BJ (cell line): ENCODE results near the gene RPS6KA2. TPM values are rescaled to one million over a fixed set of nuclear protein-coding genes. Genes with fewer than 3 reads are reported as not detected.
"Not testable (repeated sequence)": the region's sequence is repeated elsewhere in the genome, so short reads cannot be mapped to it uniquely, and the experiment has no call there.

Experiments used
- CTCF ChIA-PET: fragments of 350-600 bp; formaldehyde crosslinking; extraction: SDS; loops from one replicate; lab custom pipeline; 2021; ENCODE audit warnings: antibody characterized with exemption, inconsistent platforms; lab: Yijun Ruan, JAX
- POLR2A ChIA-PET: fragments of 300-600 bp; sonication (Branson Sonifier 250); formaldehyde crosslinking; extraction: SDS; loops from one replicate; lab custom pipeline; 2021; ENCODE audit warnings: antibody characterized with exemption; lab: Charles Lee
- DNase-seq: peaks from one replicate; pipeline ENCODE4 v3.0.0-alpha.2; 2011; ENCODE audit warnings: low read depth
- H3K27me3 ChIP-seq: 2 replicates; pipeline ENCODE4 v1.6.0; 2011; ENCODE audit warnings: low read length; ENCODE audit not compliant: control insufficient read depth, insufficient read depth
- H3K36me3 ChIP-seq: 2 replicates; pipeline ENCODE4 v1.5.1; 2011; ENCODE audit warnings: low read length; ENCODE audit not compliant: control insufficient read depth, insufficient read depth
- H3K4me3 ChIP-seq: 2 replicates; pipeline ENCODE4 v1.5.1; 2011; ENCODE audit warnings: low read depth, mild to moderate bottlenecking, control low read depth, low read length
- polyA plus RNA-seq: library from polyadenylated mRNA; depleted of rRNA; stranded (reverse); fragments of >200 nt; gene quantifications from 2 replicates; pipeline ENCODE4 v1.2.3, GENCODE V29; 2011
- TF ChIP-seq, protein P1 (sequence below): IDR thresholded peaks from 2 replicates; pipeline ENCODE4 v1.5.1; 2011; ENCODE audit warnings: low read depth, mild to moderate bottlenecking, control low read depth, inconsistent platforms, low read length, moderate library complexity; ENCODE audit not compliant: insufficient read depth

RPS6KA2 gene
- polyA plus RNA-seq, 1 experiment = 80.8 TPM

DNA sequence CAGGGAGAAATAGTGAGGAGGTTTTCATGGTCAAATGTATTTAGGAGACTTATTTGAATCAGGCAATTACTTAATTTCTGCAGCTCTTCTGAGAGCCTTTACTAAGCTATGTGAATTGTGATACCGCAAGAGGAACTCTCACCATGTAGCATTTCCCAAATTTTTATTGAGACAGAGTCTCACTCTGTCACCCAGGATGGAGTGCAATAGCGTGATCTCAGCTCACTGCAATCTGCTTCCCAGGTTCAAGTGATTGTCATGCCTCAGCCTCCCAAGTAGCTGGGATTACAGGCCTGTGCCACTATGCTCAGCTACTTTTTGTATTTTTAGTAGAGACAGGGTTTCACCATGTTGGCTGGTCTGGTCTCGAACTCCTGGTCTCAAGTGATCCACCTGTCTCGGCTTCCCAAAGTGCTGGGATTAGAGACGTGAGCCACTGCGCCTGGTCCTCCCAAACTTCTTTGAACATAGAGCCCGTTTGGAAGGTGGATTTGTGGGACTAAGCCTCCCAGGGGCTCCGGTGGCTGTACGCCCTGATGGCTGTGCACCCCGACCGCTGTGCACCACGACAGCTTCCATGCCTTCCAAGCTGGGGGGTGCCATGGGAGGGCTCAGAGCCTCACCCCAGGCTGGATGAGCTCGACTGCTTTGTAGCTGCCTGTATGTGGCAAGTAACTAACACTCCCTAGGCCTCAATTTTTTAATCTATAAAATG lies 238.6 kb downstream of the RPS6KA2 start:
- POLR2A ChIA-PET = no interaction called here
- Histone ChIP-seq H3K27me3 (no peaks in the 10 kb centered on the region; the same call in 1 of the 2 replicates), H3K36me3 (no peaks in the 10 kb centered on the region), H3K4me3 (no peak overlapping the region)
- CTCF ChIA-PET = interaction anchor here (1.8 to 4.3 kb wide), 2 partner anchors 12 to 75 kb away, joined by 4 to 22 read pairs; no protein-coding TSS in a partner anchor
- no peak for DNase-seq
- TF ChIP-seq, protein P1, sequence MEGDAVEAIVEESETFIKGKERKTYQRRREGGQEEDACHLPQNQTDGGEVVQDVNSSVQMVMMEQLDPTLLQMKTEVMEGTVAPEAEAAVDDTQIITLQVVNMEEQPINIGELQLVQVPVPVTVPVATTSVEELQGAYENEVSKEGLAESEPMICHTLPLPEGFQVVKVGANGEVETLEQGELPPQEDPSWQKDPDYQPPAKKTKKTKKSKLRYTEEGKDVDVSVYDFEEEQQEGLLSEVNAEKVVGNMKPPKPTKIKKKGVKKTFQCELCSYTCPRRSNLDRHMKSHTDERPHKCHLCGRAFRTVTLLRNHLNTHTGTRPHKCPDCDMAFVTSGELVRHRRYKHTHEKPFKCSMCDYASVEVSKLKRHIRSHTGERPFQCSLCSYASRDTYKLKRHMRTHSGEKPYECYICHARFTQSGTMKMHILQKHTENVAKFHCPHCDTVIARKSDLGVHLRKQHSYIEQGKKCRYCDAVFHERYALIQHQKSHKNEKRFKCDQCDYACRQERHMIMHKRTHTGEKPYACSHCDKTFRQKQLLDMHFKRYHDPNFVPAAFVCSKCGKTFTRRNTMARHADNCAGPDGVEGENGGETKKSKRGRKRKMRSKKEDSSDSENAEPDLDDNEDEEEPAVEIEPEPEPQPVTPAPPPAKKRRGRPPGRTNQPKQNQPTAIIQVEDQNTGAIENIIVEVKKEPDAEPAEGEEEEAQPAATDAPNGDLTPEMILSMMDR = no peak

DNA sequence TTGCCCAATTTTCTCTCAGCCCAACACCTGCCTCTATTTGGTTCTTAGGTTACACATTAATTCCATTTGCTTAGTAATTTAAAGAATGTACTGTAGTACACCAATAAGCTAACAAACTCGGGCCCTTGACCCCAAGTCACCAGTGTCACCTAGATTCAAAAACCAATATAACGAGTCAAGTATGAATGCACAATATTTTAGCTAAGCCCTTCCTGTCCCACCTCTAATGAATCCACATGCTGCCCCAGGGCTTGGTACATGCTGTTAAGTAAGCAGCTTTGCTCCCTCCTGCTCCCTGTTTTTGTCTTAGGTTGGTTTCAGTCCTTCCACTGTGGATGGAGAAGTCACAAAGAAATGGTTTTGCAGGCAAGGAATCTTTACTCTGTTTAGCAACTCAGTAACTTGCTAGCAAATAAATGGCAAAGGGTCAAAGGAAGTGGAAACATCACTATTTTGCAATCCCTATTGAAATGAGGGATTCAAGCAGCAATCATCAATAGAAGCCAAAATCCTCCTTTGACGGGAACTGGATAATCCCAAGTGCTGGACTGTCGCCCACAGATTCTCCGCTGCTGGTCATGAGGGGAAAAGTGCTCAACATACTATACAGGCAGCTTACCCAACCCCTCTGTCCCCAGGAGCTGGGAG lies 239.3 kb downstream of the RPS6KA2 start:
- ChIA-PET CTCF (interaction anchor here (1.8 to 4.3 kb wide), 2 partner anchors 12 to 75 kb away, joined by 4 to 22 read pairs; no protein-coding TSS in a partner anchor), POLR2A (no interaction called here)
- H3K36me3 ChIP-seq = no peaks in the 10 kb centered on the region
- H3K4me3 ChIP-seq = no peak overlapping the region
- no peaks in the 10 kb centered on the region; the same call in 1 of the 2 replicates for H3K27me3 ChIP-seq
- TF ChIP-seq, protein P1 = no peak
- DNase-seq = no peak

DNA sequence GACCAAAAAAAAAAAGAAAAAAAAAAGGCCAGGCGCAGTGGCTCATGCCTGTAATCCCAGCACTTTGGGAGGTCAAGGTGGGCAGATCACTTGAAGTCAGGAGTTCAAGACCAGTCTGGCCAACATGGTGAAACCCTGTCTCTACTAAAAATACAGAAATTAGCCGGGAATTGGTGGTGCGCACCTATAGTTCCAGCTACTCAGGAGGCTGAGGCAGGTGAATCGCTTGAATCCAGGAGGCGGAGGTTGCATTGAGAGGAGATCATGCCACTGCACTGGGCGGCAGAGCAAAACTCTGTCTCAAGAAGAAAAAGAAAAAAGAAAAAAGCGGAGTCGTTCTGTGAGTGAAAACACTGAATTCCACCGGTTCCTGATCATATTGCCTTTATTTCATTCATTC lies 240.0 kb downstream of the RPS6KA2 start:
- DNase-seq, H3K36me3 ChIP-seq, POLR2A ChIA-PET, H3K4me3 ChIP-seq, H3K27me3 ChIP-seq: not testable (repeated sequence)
- CTCF ChIA-PET = interaction anchor here (4.3 kb wide), 1 partner anchor 13 kb away, joined by 22 read pairs; no protein-coding TSS in a partner anchor

DNA sequence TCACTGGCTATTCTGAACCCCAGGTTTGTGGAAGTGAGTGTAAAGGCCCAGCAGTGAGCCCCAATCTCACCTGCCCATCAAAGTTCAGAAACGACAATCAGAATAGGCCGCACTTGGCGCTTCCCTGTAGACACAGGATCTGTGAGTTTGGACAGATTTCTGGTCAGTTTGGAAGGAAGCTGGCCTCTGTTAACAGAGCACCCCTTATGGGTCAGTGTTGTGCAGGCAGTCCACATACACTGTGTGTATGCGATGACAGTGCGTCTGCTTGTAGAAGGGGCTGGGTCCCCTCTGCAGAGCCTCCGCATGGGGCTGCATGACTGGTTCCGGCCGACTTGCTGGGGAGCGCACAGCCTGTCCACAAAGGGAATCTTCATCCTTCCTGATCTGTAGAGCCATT lies 240.9 kb downstream of the RPS6KA2 start:
- H3K27me3 ChIP-seq = no peaks in the 10 kb centered on the region; the same call in 1 of the 2 replicates
- TF ChIP-seq, protein P1 = no peak
- no peak overlapping the region for H3K4me3 ChIP-seq
- ChIA-PET POLR2A (no interaction called here), CTCF (interaction anchor here (0.9 to 1.6 kb wide), 2 partner anchors 14 to 73 kb away, joined by 3 to 6 read pairs; no protein-coding TSS in a partner anchor)
- H3K36me3 ChIP-seq = no peaks in the 10 kb centered on the region
- no peak for DNase-seq

DNA sequence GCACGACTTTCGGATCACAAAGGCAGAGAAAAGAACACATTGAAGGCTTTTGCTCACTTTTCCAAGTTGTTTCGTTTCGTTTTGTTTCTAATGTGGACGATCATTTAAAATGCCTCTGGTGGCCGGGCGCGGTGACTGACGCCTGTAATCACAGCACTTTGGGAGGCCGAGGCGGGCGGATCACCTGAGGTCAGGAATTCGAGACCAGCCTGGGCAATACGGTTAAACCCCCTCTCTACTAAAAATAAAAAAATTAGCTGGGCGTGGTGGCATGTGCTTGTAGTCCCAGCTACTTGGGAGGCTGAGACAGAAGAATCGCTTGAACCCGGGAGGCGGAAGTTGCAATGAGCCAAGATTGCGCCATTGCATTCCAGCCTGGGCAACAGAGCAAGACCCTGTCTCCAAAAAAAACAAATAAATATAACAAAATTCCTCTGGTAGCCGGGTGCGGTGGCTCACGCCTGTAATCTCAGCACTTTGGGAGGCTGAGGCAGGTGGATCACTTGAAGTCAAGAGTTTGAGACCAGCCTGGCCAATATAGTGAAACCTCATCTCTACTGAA lies 243.2 kb downstream of the RPS6KA2 start:
- CTCF ChIA-PET = interaction anchor here (1.0 to 2.0 kb wide), 4 partner anchors 13 to 76 kb away, joined by 3 to 10 read pairs (median 3); partner anchors contain the start of gene PRR18
- H3K36me3 ChIP-seq, POLR2A ChIA-PET, H3K27me3 ChIP-seq, DNase-seq: not testable (repeated sequence)
- peak overlapping the region; percentile 84 for H3K4me3 ChIP-seq
